WTC11 (cell line): ENCODE data around the gene DCHS2. TPM values are rescaled to one million over a fixed set of nuclear protein-coding genes. Genes with fewer than 3 reads are reported as not detected.

Experiments used
- ATAC-seq: fragments of 200-7000 bp; cut with Tn5 transposase; 2 replicates; pipeline ENCODE4 v1.10.0; 2021; ENCODE audit warnings: mild to moderate bottlenecking, moderate library complexity
- CTCF ChIA-PET: fragments of 300-600 bp; sonication (Branson Sonifier 250); formaldehyde crosslinking; loops from one replicate; lab custom pipeline; 2021; ENCODE audit warnings: antibody characterized with exemption; lab: Charles Lee
- POLR2A ChIA-PET: fragments of 350-600 bp; sonication (Branson Sonifier 250); formaldehyde crosslinking; loops from one replicate; lab custom pipeline; 2021; ENCODE audit warnings: antibody characterized with exemption; lab: Charles Lee
- DNase-seq: peaks from one replicate; pipeline ENCODE4 v3.0.0; 2021; ENCODE audit warnings: low spot score
- H3K27ac Mint-ChIP-seq: 2 replicates; pipeline ENCODE4 v1.8.0; 2021; ENCODE audit warnings: mixed read lengths
- H3K27me3 Mint-ChIP-seq: 2 replicates; pipeline ENCODE4 v1.8.0; 2021; ENCODE audit warnings: low read depth, mild to moderate bottlenecking, moderate library complexity, mixed read lengths
- H3K36me3 Mint-ChIP-seq: 2 replicates; pipeline ENCODE4 v1.8.0; 2021; ENCODE audit warnings: mixed read lengths
- H3K4me1 Mint-ChIP-seq: 2 replicates; pipeline ENCODE4 v1.8.0; 2022; ENCODE audit warnings: mixed read lengths
- H3K4me3 Mint-ChIP-seq: 2 replicates; pipeline ENCODE4 v1.8.0; 2021; ENCODE audit warnings: mild to moderate bottlenecking, moderate library complexity, mixed read lengths
- H3K9me3 Mint-ChIP-seq: 2 replicates; pipeline ENCODE4 v1.8.0; 2021; ENCODE audit warnings: mixed read lengths
- CREB1 ChIP-seq: sonication (generic); formaldehyde crosslinking; IDR thresholded peaks from 2 replicates; pipeline ENCODE4 v1.8.0; 2023; ENCODE audit warnings: mild to moderate bottlenecking, missing genetic modification reagents
- E2F4 ChIP-seq: sonication (generic); formaldehyde crosslinking; IDR thresholded peaks from 2 replicates; pipeline ENCODE4 v1.8.1; 2022; ENCODE audit warnings: low read depth, mild to moderate bottlenecking, moderate library complexity, missing genetic modification reagents, borderline replicate concordance
- E2F5 ChIP-seq: sonication (generic); formaldehyde crosslinking; IDR thresholded peaks from 2 replicates; pipeline ENCODE4 v1.8.1; 2022; ENCODE audit warnings: mild to moderate bottlenecking, moderate library complexity, missing genetic modification reagents
- GABPB1 ChIP-seq: sonication (generic); formaldehyde crosslinking; IDR thresholded peaks from 2 replicates; pipeline ENCODE4 v1.8.1; 2023; ENCODE audit warnings: mild to moderate bottlenecking, missing genetic modification reagents
- GRHL2 ChIP-seq: fragments of 250-450 bp; sonication (Bioruptor Pico); IDR thresholded peaks from 2 replicates; pipeline ENCODE4 v1.8.0; 2022; ENCODE audit warnings: mild to moderate bottlenecking, moderate library complexity; ENCODE audit not compliant: insufficient replicate concordance, severe bottlenecking
- MYBL2 ChIP-seq: sonication (generic); formaldehyde crosslinking; IDR thresholded peaks from 2 replicates; pipeline ENCODE4 v1.8.1; 2023; ENCODE audit warnings: mild to moderate bottlenecking, moderate library complexity, missing genetic modification reagents
- NFATC4 ChIP-seq: fragments of 250-450 bp; sonication (Bioruptor Pico); IDR thresholded peaks from 2 replicates; pipeline ENCODE4 v1.9.0; 2021; ENCODE audit warnings: mild to moderate bottlenecking
- SOX15 ChIP-seq: fragments of 250-450 bp; sonication (Bioruptor Pico); IDR thresholded peaks from 2 replicates; pipeline ENCODE4 v1.9.0; 2021; ENCODE audit warnings: mild to moderate bottlenecking
- TEAD4 ChIP-seq: sonication (generic); formaldehyde crosslinking; IDR thresholded peaks from 2 replicates; pipeline ENCODE4 v1.8.0; 2022; ENCODE audit warnings: mild to moderate bottlenecking, missing genetic modification reagents
- USF2 ChIP-seq: sonication (generic); formaldehyde crosslinking; IDR thresholded peaks from 2 replicates; pipeline ENCODE4 v1.8.1; 2023; ENCODE audit warnings: mild to moderate bottlenecking, missing genetic modification reagents, moderate library complexity
- ZBTB21 ChIP-seq: sonication (generic); formaldehyde crosslinking; IDR thresholded peaks from 2 replicates; pipeline ENCODE4 v1.8.1; 2023; ENCODE audit warnings: mild to moderate bottlenecking, missing genetic modification reagents, borderline replicate concordance
- ZNF121 ChIP-seq: sonication (generic); formaldehyde crosslinking; IDR thresholded peaks from 2 replicates; pipeline ENCODE4 v1.8.0; 2023; ENCODE audit warnings: missing genetic modification reagents
- ZNF232 ChIP-seq: sonication (generic); formaldehyde crosslinking; IDR thresholded peaks from 2 replicates; pipeline ENCODE4 v1.8.0; 2022; ENCODE audit warnings: mild to moderate bottlenecking, missing genetic modification reagents
- ZNF317 ChIP-seq: sonication (generic); formaldehyde crosslinking; IDR thresholded peaks from 2 replicates; pipeline ENCODE4 v1.8.1; 2023; ENCODE audit warnings: low read depth, mild to moderate bottlenecking, moderate library complexity, missing genetic modification reagents, borderline replicate concordance
- ZNF423 ChIP-seq: fragments of 250-450 bp; sonication (Bioruptor Pico); IDR thresholded peaks from 2 replicates; pipeline ENCODE4 v2.1.2; 2022; ENCODE audit warnings: mild to moderate bottlenecking, moderate library complexity
- ZNF671 ChIP-seq: fragments of 250-450 bp; sonication (Bioruptor Pico); IDR thresholded peaks from 2 replicates; pipeline ENCODE4 v1.8.0; 2021; ENCODE audit warnings: mild to moderate bottlenecking
- total RNA-seq: library from RNA; stranded (reverse); gene quantifications from 3 replicates; pipeline ENCODE4 v1.2.3, GENCODE V29; 2021
- TF ChIP-seq, protein P1 (sequence below): sonication (generic); formaldehyde crosslinking; IDR thresholded peaks from 2 replicates; pipeline ENCODE4 v1.8.1; 2022; ENCODE audit warnings: mild to moderate bottlenecking, missing genetic modification reagents, moderate library complexity, borderline replicate concordance
- TF ChIP-seq, protein P2 (sequence below): fragments of 250-450 bp; sonication (Bioruptor Pico); conservative IDR thresholded peaks from 2 replicates; pipeline ENCODE4 v1.9.0; 2021; ENCODE audit warnings: mild to moderate bottlenecking
- TF ChIP-seq, protein P3 (sequence below): sonication (generic); formaldehyde crosslinking; conservative IDR thresholded peaks from 2 replicates; pipeline ENCODE4 v1.8.1; 2023; ENCODE audit warnings: mild to moderate bottlenecking, low read depth, missing genetic modification reagents, moderate library complexity
- TF ChIP-seq, protein P4 (sequence below): sonication (generic); formaldehyde crosslinking; IDR thresholded peaks from 2 replicates; pipeline ENCODE4 v1.8.1; 2023; ENCODE audit warnings: mild to moderate bottlenecking, missing genetic modification reagents

The DCHS2 gene
- total RNA-seq, 1 experiment from 2014 or later = 1.3 TPM

DNA sequence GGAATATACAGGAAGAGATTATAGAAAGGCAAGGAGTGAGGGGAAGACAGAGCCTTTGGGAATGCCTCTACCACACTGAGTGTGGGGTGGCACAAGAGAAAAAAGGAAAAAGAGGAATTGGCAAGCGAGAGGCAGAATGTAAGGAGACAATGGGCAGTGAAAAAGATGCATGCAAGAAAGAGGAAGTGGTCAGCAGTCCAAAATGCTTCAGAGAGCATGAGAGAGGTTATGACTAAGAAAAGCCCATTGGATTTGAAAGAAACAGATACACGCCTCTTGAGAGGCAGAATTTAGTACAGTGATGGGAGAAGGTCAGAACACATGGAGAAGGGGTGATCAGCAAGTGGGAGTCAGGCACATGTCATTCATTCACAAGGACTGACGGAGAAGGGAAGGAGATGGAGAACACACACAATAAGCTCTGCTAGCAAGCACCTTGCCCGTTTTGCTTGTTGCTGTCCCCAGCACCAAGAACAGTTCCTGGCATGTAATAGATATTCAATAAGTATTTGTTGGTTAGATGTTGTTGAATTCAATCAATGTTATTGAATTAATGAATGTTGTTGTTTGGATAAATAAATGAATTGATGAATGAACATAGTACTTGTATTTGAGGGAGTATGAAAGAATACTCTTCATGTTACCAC is 6.3 kb downstream of the DCHS2 start:
- ChIA-PET CTCF (no interaction called here), POLR2A (no interaction called here)
- no peak overlapping the region for H3K27ac Mint-ChIP-seq
- no peak overlapping the region for H3K4me3 Mint-ChIP-seq
- peaks cover 36% of the 10 kb centered on the region for H3K27me3 Mint-ChIP-seq
- ATAC-seq (no peak), DNase-seq (no peak)
- no peaks in the 10 kb centered on the region for H3K36me3 Mint-ChIP-seq
- H3K4me1 Mint-ChIP-seq = 0 out of 2 replicates have a peak, but pooled peaks cover 3% of the 10 kb centered on the region
- H3K9me3 Mint-ChIP-seq = no peaks in the 10 kb centered on the region
- TF ChIP-seq CREB1 (CRISPR knock-in tag) (no peak), NFATC4 (CRISPR knock-in tag) (no peak), MYBL2 (CRISPR knock-in tag) (no peak), ZBTB21 (no peak), ZNF423 (CRISPR knock-in tag) (no peak), ZNF121 (no peak), ZNF232 (CRISPR knock-in tag) (no peak)
- TF ChIP-seq, protein P1, sequence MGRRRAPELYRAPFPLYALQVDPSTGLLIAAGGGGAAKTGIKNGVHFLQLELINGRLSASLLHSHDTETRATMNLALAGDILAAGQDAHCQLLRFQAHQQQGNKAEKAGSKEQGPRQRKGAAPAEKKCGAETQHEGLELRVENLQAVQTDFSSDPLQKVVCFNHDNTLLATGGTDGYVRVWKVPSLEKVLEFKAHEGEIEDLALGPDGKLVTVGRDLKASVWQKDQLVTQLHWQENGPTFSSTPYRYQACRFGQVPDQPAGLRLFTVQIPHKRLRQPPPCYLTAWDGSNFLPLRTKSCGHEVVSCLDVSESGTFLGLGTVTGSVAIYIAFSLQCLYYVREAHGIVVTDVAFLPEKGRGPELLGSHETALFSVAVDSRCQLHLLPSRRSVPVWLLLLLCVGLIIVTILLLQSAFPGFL (CRISPR knock-in tag) = no peak

DNA sequence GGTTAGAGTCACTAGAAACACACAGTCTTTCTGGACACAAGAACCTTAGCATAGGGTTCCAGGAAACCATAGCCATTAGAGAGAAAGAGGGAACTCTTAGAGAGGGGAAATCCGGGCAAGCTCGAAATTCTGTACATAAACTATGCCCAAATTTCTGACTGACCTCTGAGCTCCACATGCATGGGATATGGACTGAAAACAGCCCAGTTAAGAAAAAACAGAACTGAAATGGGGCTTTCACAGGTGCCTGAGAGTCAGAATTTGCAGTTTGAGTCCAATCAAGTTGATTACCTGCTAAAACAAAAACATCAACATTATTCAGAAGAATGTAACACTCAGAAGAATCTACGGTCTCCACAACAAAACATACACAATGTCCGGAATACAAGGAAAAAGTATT is 13.1 kb downstream of the DCHS2 start:
- ATAC-seq (no peak), DNase-seq (no peak)
- H3K27ac Mint-ChIP-seq = no peak overlapping the region
- no peaks in the 10 kb centered on the region for H3K36me3 Mint-ChIP-seq
- ChIA-PET POLR2A (no interaction called here), CTCF (no interaction called here)
- TF ChIP-seq, protein P2, sequence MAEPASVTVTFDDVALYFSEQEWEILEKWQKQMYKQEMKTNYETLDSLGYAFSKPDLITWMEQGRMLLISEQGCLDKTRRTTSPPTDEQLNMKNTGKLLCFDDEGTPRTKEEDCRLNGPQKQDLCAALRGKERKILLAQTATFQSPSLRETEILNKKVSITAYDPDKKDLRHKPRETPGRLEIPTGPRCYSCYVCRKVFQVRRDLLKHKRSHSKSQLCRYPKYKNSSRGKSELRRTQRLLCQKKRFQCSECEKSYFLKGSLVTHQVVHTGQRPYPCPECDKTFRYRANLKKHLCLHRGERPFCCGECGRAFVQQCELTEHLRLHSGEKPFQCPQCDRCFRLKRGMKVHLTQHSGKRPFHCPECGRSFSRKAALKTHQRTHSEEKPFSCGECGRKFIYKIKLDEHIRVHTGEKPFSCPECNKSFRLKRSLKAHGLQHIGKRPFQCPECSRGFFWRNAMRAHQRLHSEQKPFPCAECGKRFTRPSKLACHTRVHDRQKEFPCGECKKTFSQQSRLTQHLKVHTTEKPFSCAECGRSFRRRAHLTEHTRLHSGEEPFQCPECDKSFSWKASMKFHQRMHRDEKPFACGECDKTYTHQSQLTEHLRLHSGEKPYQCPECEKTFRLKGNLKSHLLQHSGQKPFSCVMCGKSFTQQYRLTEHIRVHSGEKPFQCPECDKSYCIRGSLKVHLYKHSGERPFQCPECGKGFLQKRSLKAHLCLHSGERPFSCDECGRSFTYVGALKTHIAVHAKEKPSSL (CRISPR knock-in tag) = no peak
- TF ChIP-seq SOX15 (CRISPR knock-in tag) (no peak), ZNF121 (no peak)
- no peaks in the 10 kb centered on the region for H3K9me3 Mint-ChIP-seq
- H3K4me1 Mint-ChIP-seq = no peaks in the 10 kb centered on the region
- no peaks in the 10 kb centered on the region for H3K27me3 Mint-ChIP-seq
- no peak overlapping the region for H3K4me3 Mint-ChIP-seq

GRCh38 chr4:154478128-154478527 is 13.5 kb downstream of the DCHS2 start:
- CTCF ChIA-PET = no interaction called here
- Mint-ChIP-seq H3K27me3 (no peaks in the 10 kb centered on the region), H3K27ac (no peak overlapping the region), H3K4me1 (no peaks in the 10 kb centered on the region), H3K36me3 (no peaks in the 10 kb centered on the region), H3K9me3 (no peaks in the 10 kb centered on the region), H3K4me3 (no peak overlapping the region)
- POLR2A ChIA-PET = no interaction called here
- DNase-seq = no peak
- ATAC-seq = no peak
- TF ChIP-seq E2F4 (CRISPR knock-in tag) (no peak), MYBL2 (CRISPR knock-in tag) (no peak), GABPB1 (CRISPR knock-in tag) (no peak), GRHL2 (CRISPR knock-in tag) (no peak), E2F5 (CRISPR knock-in tag) (no peak), USF2 (no peak), TEAD4 (no peak), ZNF232 (CRISPR knock-in tag) (no peak), ZNF317 (no peak), ZNF671 (CRISPR knock-in tag) (no peak), CREB1 (CRISPR knock-in tag) (no peak)
- TF ChIP-seq, protein P3, sequence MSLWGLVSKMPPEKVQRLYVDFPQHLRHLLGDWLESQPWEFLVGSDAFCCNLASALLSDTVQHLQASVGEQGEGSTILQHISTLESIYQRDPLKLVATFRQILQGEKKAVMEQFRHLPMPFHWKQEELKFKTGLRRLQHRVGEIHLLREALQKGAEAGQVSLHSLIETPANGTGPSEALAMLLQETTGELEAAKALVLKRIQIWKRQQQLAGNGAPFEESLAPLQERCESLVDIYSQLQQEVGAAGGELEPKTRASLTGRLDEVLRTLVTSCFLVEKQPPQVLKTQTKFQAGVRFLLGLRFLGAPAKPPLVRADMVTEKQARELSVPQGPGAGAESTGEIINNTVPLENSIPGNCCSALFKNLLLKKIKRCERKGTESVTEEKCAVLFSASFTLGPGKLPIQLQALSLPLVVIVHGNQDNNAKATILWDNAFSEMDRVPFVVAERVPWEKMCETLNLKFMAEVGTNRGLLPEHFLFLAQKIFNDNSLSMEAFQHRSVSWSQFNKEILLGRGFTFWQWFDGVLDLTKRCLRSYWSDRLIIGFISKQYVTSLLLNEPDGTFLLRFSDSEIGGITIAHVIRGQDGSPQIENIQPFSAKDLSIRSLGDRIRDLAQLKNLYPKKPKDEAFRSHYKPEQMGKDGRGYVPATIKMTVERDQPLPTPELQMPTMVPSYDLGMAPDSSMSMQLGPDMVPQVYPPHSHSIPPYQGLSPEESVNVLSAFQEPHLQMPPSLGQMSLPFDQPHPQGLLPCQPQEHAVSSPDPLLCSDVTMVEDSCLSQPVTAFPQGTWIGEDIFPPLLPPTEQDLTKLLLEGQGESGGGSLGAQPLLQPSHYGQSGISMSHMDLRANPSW (CRISPR knock-in tag) = no peak
- TF ChIP-seq, protein P4, sequence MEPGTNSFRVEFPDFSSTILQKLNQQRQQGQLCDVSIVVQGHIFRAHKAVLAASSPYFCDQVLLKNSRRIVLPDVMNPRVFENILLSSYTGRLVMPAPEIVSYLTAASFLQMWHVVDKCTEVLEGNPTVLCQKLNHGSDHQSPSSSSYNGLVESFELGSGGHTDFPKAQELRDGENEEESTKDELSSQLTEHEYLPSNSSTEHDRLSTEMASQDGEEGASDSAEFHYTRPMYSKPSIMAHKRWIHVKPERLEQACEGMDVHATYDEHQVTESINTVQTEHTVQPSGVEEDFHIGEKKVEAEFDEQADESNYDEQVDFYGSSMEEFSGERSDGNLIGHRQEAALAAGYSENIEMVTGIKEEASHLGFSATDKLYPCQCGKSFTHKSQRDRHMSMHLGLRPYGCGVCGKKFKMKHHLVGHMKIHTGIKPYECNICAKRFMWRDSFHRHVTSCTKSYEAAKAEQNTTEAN (CRISPR knock-in tag) = no peak
- TF ChIP-seq, protein P1 (CRISPR knock-in tag) = no peak
